DOHH2 (cell line): Measurements from ENCODE around the gene EPHB1.

Source experiments
- EZH2phosphoT487 ChIP-seq: fragments of 200-600 bp; sonication (generic); IDR thresholded peaks from 2 replicates; pipeline ENCODE4 v1.6.1; 2017; ENCODE audit warnings: borderline replicate concordance, mild to moderate bottlenecking, antibody characterized with exemption, low read length, moderate library complexity, mixed read lengths
- TF ChIP-seq, protein P1 (sequence below): fragments of 200-600 bp; sonication (generic); IDR thresholded peaks from one replicate; pipeline ENCODE4 v1.5.1; 2014; ENCODE audit warnings: antibody characterized with exemption, mild to moderate bottlenecking, low read depth, low read length; ENCODE audit not compliant: poor library complexity, severe bottlenecking

DNA sequence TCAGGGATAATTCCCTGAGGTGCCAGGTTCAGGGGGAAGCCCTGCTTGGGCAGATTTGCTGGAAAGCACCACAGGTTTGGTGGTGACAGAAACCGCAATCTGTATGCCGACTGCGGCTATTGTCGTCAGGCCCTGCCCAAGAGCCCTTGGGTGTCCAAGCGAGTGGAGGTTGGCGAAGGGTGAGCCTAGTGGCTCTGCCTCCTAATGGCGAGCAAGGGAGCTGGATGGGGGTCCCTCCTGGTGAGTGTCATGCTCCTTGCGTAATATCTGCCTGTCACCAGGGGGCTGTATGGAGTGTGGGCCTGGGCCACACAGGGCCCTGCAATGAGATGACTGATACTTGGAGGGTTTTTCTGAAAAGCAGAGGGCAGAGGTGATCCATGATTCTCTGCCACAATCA is 101.6 kb downstream of the EPHB1 start:
- TF ChIP-seq, protein P1, sequence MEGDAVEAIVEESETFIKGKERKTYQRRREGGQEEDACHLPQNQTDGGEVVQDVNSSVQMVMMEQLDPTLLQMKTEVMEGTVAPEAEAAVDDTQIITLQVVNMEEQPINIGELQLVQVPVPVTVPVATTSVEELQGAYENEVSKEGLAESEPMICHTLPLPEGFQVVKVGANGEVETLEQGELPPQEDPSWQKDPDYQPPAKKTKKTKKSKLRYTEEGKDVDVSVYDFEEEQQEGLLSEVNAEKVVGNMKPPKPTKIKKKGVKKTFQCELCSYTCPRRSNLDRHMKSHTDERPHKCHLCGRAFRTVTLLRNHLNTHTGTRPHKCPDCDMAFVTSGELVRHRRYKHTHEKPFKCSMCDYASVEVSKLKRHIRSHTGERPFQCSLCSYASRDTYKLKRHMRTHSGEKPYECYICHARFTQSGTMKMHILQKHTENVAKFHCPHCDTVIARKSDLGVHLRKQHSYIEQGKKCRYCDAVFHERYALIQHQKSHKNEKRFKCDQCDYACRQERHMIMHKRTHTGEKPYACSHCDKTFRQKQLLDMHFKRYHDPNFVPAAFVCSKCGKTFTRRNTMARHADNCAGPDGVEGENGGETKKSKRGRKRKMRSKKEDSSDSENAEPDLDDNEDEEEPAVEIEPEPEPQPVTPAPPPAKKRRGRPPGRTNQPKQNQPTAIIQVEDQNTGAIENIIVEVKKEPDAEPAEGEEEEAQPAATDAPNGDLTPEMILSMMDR = no peak
- no peak for TF ChIP-seq EZH2phosphoT487
